ENCODE measurements around the gene RANGRF.

RANGRF gene

DNA sequence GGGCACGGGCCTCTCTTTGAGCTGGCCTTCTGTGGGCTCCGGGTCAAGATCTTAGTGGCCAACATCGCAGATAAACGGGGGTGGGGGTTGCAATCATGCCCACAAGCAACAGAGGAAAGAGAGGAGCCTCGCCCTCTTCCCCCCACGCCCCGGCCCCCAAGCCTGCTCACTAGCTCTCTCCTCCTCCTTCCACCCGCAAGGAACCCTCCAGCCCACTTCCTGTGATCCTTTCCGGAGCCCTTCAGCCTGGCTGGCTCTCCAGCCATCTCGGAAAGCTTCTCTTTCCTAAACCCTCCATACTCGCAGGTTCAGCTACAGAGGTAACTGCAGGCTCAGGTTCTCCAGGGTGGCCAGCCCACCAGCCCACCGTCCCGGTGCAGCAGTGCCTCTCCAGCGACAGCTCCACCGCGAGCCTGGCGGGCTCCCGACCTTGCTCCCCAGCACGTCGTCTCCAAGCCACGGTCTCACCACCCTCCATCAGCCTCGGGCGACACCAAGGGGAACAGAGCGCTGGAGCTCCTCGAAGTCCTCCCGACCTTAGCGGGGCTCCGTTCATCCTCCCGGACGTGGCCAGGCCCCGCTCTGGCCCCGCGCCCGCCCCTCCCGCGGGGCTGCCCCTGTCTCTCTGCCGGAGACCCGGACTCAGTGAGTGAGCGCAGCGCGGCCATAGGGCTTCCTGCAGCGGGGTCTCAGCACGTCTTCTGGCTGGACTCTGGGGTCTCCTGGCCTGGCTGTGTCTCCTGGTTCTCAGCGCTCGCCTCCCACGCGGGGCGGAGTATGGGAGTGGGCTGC, 38.2 kb downstream of the RANGRF start:
- Histone ChIP-seq H3K27ac (ENCODE audit: insufficient read depth, low read length, poor library complexity, severe bottlenecking) (no peak overlapping the region), H3K4me1 (ENCODE audit: control insufficient read depth, insufficient read depth, low read length, poor library complexity, severe bottlenecking) (peaks cover 16% of the 10 kb centered on the region), H3K27me3 (replicated peaks; ENCODE audit: control insufficient read depth, insufficient read depth, low read length, poor library complexity, severe bottlenecking) (peaks cover 34% of the 10 kb centered on the region), H3K4me3 (ENCODE audit: insufficient read depth, low read depth, low read length, poor library complexity, severe bottlenecking) (peak overlapping the region; percentile 42), H3K36me3 (ENCODE audit: control insufficient read depth, insufficient read depth, low read length) (no peaks in the 10 kb centered on the region), H3K9me3 (ENCODE audit: control insufficient read depth, low read length) (no peaks in the 10 kb centered on the region)
- no peak for DNase-seq

DNA sequence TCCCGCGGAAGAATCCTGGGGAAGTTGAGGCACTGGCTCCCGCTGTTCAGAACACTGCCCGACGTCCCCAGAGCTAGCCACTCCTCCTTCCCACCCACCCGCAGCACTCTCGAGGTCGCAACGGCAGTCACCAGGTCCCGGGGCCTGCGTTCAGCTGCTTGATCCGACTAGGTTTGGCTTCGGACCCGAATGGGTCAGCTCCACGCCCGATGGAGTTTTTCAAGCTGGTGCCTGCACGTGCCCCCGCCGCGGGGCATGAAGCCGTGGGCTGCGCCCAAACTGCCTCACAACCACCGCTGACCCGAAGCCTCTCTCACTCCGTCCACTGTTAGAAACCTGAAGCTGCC, 38.8 kb downstream of the RANGRF start:
- H3K9me3 ChIP-seq (ENCODE audit: control insufficient read depth, low read length), result no peaks in the 10 kb centered on the region
- H3K36me3 ChIP-seq (ENCODE audit: control insufficient read depth, insufficient read depth, low read length), result no peaks in the 10 kb centered on the region
- H3K27me3 ChIP-seq (replicated peaks; ENCODE audit: control insufficient read depth, insufficient read depth, low read length, poor library complexity, severe bottlenecking), result peaks cover 34% of the 10 kb centered on the region
- H3K27ac ChIP-seq (ENCODE audit: insufficient read depth, low read length, poor library complexity, severe bottlenecking), result no peak overlapping the region
- peak overlapping the region; percentile 42 for H3K4me3 ChIP-seq (ENCODE audit: insufficient read depth, low read depth, low read length, poor library complexity, severe bottlenecking)
- no peak for DNase-seq
- H3K4me1 ChIP-seq (ENCODE audit: control insufficient read depth, insufficient read depth, low read length, poor library complexity, severe bottlenecking), result peaks cover 16% of the 10 kb centered on the region

DNA sequence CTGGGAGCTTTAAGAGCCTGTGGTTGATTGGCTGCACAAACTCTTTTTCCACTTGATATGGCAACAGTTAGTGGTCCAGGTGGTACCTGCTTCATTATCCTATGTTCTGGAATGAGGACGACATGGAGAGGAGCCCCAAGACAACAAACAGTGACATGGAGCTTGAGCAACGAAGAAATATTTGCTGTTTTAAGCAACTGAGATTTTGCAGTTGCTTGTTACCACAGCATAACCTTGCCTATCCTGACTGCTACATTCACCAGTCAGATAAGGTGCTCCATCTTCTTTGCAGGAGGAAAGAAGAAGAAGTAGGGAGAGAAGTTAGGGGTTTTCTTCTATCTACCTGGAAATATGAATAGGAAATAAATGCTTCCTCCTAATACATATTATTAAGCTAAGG, 43.7 kb downstream of the RANGRF start:
- Histone ChIP-seq H3K36me3 (ENCODE audit: control insufficient read depth, insufficient read depth, low read length) (no peaks in the 10 kb centered on the region), H3K4me1 (ENCODE audit: control insufficient read depth, insufficient read depth, low read length, poor library complexity, severe bottlenecking) (peaks cover 3% of the 10 kb centered on the region)

DNA sequence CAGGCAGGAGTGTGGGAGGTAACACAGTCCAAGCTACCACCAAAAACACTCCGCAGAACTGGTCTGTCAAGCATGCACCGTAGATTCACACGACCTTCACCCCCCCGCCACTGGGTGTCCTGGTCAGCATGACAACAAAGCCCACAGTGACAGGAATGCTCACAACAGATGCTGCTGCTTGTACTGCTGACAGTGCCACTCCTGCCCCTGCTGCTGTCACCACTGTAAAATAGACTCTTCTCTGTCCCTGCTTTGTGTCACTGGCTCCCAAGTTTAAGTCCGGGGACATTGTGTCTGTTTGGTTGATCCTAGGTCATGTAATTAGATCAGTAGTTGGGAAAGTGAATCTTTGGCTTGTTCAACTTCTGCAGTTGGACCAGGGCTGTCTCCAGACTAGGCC, 44.2 kb downstream of the RANGRF start:
- H3K27me3 ChIP-seq (replicated peaks; ENCODE audit: control insufficient read depth, insufficient read depth, low read length, poor library complexity, severe bottlenecking), result peaks cover 4% of the 10 kb centered on the region
- no peak for DNase-seq
- H3K9me3 ChIP-seq (ENCODE audit: control insufficient read depth, low read length), result no peaks in the 10 kb centered on the region
- no peak overlapping the region for H3K4me3 ChIP-seq (ENCODE audit: insufficient read depth, low read depth, low read length, poor library complexity, severe bottlenecking)
- no peak overlapping the region for H3K27ac ChIP-seq (ENCODE audit: insufficient read depth, low read length, poor library complexity, severe bottlenecking)
- no peaks in the 10 kb centered on the region for H3K36me3 ChIP-seq (ENCODE audit: control insufficient read depth, insufficient read depth, low read length)
- no peaks in the 10 kb centered on the region for H3K4me1 ChIP-seq (ENCODE audit: control insufficient read depth, insufficient read depth, low read length, poor library complexity, severe bottlenecking)

More for the DNA sequence above, 43.7 kb downstream of the RANGRF start:
- DNase-seq, result no peak
- peaks cover 10% of the 10 kb centered on the region for H3K27me3 ChIP-seq (replicated peaks; ENCODE audit: control insufficient read depth, insufficient read depth, low read length, poor library complexity, severe bottlenecking)
- no peaks in the 10 kb centered on the region for H3K9me3 ChIP-seq (ENCODE audit: control insufficient read depth, low read length)
- H3K4me3 ChIP-seq (ENCODE audit: insufficient read depth, low read depth, low read length, poor library complexity, severe bottlenecking), result no peak overlapping the region
- H3K27ac ChIP-seq (ENCODE audit: insufficient read depth, low read length, poor library complexity, severe bottlenecking), result no peak overlapping the region

DNA sequence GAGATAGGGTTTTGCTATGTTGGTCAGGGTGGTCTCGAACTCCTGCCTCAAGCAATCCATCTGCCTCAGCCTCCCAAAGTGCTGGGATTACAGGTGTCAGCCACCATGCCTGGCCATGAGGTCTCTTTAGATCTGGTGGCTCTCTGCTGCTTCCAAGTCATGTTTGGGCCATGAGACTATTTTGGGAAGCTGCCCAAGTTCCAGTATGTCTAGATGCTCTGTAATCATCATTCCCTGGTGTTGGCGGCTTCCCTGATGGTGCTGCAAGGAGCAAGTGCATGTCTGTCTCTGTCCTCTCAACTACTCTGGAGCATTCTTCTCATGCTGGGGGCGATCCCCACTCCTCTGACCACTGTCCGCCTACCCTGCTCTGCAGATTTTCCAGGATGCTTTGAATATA, 44.8 kb downstream of the RANGRF start:
- Histone ChIP-seq H3K27ac (ENCODE audit: insufficient read depth, low read length, poor library complexity, severe bottlenecking) (no peak overlapping the region), H3K9me3 (ENCODE audit: control insufficient read depth, low read length) (no peaks in the 10 kb centered on the region), H3K4me1 (ENCODE audit: control insufficient read depth, insufficient read depth, low read length, poor library complexity, severe bottlenecking) (no peaks in the 10 kb centered on the region), H3K36me3 (ENCODE audit: control insufficient read depth, insufficient read depth, low read length) (no peaks in the 10 kb centered on the region), H3K4me3 (ENCODE audit: insufficient read depth, low read depth, low read length, poor library complexity, severe bottlenecking) (no peak overlapping the region), H3K27me3 (replicated peaks; ENCODE audit: control insufficient read depth, insufficient read depth, low read length, poor library complexity, severe bottlenecking) (no peaks in the 10 kb centered on the region)
- no peak for DNase-seq

DNA sequence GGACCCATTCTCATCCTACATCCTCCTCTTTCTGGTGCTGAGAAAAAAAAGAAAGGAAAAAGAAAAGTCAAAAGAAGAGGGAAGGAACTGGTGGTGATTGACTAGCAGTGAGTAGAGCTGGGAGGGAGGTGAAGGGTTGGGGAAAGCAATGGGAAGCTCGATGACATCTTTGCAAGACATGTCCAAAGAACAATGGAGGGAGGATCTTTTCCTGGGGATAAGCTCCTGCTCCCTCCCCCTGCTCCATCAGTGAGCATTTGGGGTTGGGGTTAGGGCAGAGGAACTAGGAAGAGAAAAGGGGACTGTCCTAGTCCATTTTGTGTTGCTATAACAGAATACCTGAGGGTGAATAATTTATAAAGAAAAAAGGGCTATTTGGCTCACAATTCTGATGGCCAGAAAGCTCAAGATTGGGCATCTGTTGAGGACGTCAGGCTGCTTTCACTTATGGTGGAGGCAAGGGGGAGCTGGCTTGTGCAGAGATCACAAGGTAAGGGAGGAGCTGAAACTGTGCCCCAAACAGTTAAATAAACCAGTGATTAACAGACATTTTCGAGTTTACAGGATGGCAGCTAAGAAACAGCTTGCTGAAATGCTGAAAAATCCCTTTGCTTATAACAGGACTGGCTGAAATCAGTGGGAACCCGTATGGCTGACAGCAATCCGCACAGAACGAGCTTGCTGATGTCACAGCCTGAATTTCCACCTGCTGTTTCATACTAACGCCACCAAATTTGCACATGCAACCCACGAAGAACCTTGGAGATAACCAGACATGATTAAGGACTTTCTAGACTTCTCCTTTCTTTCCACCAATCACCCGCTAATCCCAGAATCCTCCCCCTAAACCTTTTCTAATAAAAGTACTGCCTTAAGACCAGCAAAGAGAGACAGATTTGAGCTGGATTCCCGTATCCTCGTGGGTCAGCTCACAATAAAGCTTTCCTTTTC, 49.6 kb downstream of the RANGRF start:
- Histone ChIP-seq H3K36me3 (ENCODE audit: control insufficient read depth, insufficient read depth, low read length) (no peaks in the 10 kb centered on the region), H3K27ac (ENCODE audit: insufficient read depth, low read length, poor library complexity, severe bottlenecking) (no peak overlapping the region), H3K4me3 (ENCODE audit: insufficient read depth, low read depth, low read length, poor library complexity, severe bottlenecking) (no peak overlapping the region), H3K4me1 (ENCODE audit: control insufficient read depth, insufficient read depth, low read length, poor library complexity, severe bottlenecking) (no peaks in the 10 kb centered on the region), H3K27me3 (replicated peaks; ENCODE audit: control insufficient read depth, insufficient read depth, low read length, poor library complexity, severe bottlenecking) (no peaks in the 10 kb centered on the region), H3K9me3 (ENCODE audit: control insufficient read depth, low read length) (no peaks in the 10 kb centered on the region)
- DNase-seq, result no peak

DNA sequence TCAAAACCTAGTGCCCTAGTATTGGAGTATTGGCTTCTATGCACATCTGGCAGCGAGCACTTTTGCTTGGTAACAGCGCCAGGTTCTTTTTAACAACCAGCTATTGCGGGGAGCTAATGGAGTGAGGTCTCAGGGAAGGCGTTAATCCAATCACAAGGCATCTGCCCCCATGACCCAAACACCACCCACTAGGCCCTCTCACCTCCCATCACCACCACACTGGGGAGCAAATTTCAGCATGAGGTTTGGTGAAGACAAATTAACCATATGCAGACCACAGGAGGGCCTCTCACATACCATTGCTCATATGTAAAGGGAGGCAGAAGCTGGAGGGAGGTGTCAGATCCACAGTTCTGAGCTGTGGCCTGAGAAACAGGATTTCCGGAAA, 50.3 kb downstream of the RANGRF start:
- Histone ChIP-seq H3K9me3 (ENCODE audit: control insufficient read depth, low read length) (no peaks in the 10 kb centered on the region), H3K4me1 (ENCODE audit: control insufficient read depth, insufficient read depth, low read length, poor library complexity, severe bottlenecking) (no peaks in the 10 kb centered on the region), H3K36me3 (ENCODE audit: control insufficient read depth, insufficient read depth, low read length) (no peaks in the 10 kb centered on the region), H3K27me3 (replicated peaks; ENCODE audit: control insufficient read depth, insufficient read depth, low read length, poor library complexity, severe bottlenecking) (no peaks in the 10 kb centered on the region), H3K4me3 (ENCODE audit: insufficient read depth, low read depth, low read length, poor library complexity, severe bottlenecking) (no peak overlapping the region), H3K27ac (ENCODE audit: insufficient read depth, low read length, poor library complexity, severe bottlenecking) (no peak overlapping the region)
- no peak for DNase-seq

DNA sequence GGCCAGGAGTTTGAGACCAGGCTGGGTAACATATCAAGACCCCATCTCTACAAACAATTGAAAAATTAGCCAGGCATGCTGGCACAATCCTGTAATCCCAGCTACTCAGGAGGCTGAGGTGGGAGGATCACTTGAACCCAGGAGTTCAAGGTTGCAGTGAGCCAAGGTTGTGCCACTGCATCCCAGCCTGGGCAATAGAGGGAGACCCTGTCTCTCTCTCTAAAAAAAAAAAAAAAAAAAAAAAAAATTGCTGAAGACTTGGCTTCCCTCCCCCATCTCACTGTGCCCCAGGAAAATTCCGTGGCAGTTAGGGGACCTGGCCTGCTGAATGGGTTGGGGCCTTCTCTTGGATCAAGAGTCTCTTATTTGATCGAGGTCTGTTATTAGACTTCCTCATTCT, 51.1 kb downstream of the RANGRF start, which contains the start of gene ODF4:
ODF4 (plus strand) TSS at position 301 of the 400 bp plus-strand sequence. CDS start 212 bp downstream, outside the sequence.
- no peak within 1 kb of the TSS for H3K27ac ChIP-seq (ENCODE audit: insufficient read depth, low read length, poor library complexity, severe bottlenecking)
- no peaks in the 10 kb centered on the region for H3K9me3 ChIP-seq (ENCODE audit: control insufficient read depth, low read length)
- H3K36me3 ChIP-seq (ENCODE audit: control insufficient read depth, insufficient read depth, low read length), result no peaks in the 10 kb centered on the region
- no peaks in the 10 kb centered on the region for H3K27me3 ChIP-seq (replicated peaks; ENCODE audit: control insufficient read depth, insufficient read depth, low read length, poor library complexity, severe bottlenecking)
- H3K4me3 ChIP-seq (ENCODE audit: insufficient read depth, low read depth, low read length, poor library complexity, severe bottlenecking), result no peak within 1 kb of the TSS
- DNase-seq, result no peak
- no peaks in the 10 kb centered on the region for H3K4me1 ChIP-seq (ENCODE audit: control insufficient read depth, insufficient read depth, low read length, poor library complexity, severe bottlenecking)
